Liver (tissue), 9 donors: ENCODE results near the gene KIZ. TPM values are rescaled to one million over a fixed set of nuclear protein-coding genes. Genes with fewer than 3 reads are reported as not detected.

Experiments
- DNase-seq: peaks from one replicate; pipeline ENCODE4 v3.0.0-alpha.2; 2017; ENCODE audit warnings: low spot score
- H3K27ac ChIP-seq, 2 donors: one replicate each; pipeline ENCODE4 v1.7.0; 2013; ENCODE audit warnings: inconsistent platforms in 2 of 2, low read length in 2 of 2, control low read depth in 1 of 2, low read depth in 1 of 2, mild to moderate bottlenecking in 1 of 2
- H3K27me3 ChIP-seq, 4 donors: one replicate each; pipeline versions ENCODE4 v1.6.1 to v1.7.0; 2013; ENCODE audit warnings: low read length in 3 of 4, inconsistent platforms in 1 of 4, mild to moderate bottlenecking in 1 of 4, moderate library complexity in 1 of 4; ENCODE audit not compliant: control insufficient read depth in 4 of 4, insufficient read depth in 4 of 4
- H3K36me3 ChIP-seq, 4 donors: one replicate each; pipeline versions ENCODE4 v1.6.1 to v1.7.0; 2013; ENCODE audit warnings: low read length in 3 of 4, mild to moderate bottlenecking in 3 of 4, low read depth in 1 of 4, moderate library complexity in 1 of 4; ENCODE audit not compliant: control insufficient read depth in 4 of 4, insufficient read depth in 3 of 4
- H3K4me1 ChIP-seq, 4 donors: one replicate each; pipeline versions ENCODE4 v1.6.1 to v1.7.0; 2013; ENCODE audit warnings: low read length in 3 of 4, mild to moderate bottlenecking in 3 of 4, moderate library complexity in 1 of 4; ENCODE audit not compliant: control insufficient read depth in 4 of 4, insufficient read depth in 4 of 4
- H3K4me3 ChIP-seq, 3 donors: one replicate each; pipeline versions ENCODE4 v1.6.1 to v1.7.0; 2013; ENCODE audit warnings: low read length in 3 of 3, control low read depth in 1 of 3, low read depth in 1 of 3, mild to moderate bottlenecking in 1 of 3
- H3K9ac ChIP-seq, 2 donors: one replicate each; pipeline ENCODE4 v1.7.0; 2013; ENCODE audit warnings: low read length in 2 of 2, mild to moderate bottlenecking in 2 of 2, moderate library complexity in 2 of 2, control low read depth in 1 of 2, low read depth in 1 of 2
- H3K9me3 ChIP-seq, 4 donors: one replicate each; pipeline versions ENCODE4 v1.6.1 to v1.7.0; 2013; ENCODE audit warnings: low read length in 3 of 4; ENCODE audit not compliant: control insufficient read depth in 4 of 4
- ATF3 ChIP-seq: IDR thresholded peaks from 2 replicates; pipeline ENCODE4 v1.6.1; 2016; ENCODE audit warnings: antibody characterized with exemption
- CTCF ChIP-seq: fragments of 150-350 bp; IDR thresholded peaks from 2 replicates; pipeline ENCODE4 v1.5.1; 2017; ENCODE audit warnings: improper control_type of control experiment, low read depth, low read length; ENCODE audit not compliant: missing input control
- EGR1 ChIP-seq, 2 donors: IDR thresholded peaks; 2 replicates each; pipeline ENCODE4 v1.6.1; 2016 to 2018; ENCODE audit warnings: antibody characterized with exemption in 2 of 2, low read depth in 2 of 2
- FOXA1 ChIP-seq: IDR thresholded peaks from 2 replicates; pipeline ENCODE4 v1.6.1; 2016; ENCODE audit warnings: antibody characterized with exemption
- FOXA2 ChIP-seq: IDR thresholded peaks from 2 replicates; pipeline ENCODE4 v1.6.1; 2016; ENCODE audit warnings: antibody characterized with exemption
- GABPA ChIP-seq, 2 donors: IDR thresholded peaks in 1 of 2; conservative IDR thresholded peaks in 1 of 2; 2 replicates each; pipeline ENCODE4 v1.6.1; 2016; ENCODE audit warnings: antibody characterized with exemption in 2 of 2, mild to moderate bottlenecking in 1 of 2, moderate library complexity in 1 of 2
- HNF4A ChIP-seq, 2 donors: conservative IDR thresholded peaks; 2 replicates each; pipeline ENCODE4 v1.6.1; 2016; ENCODE audit warnings: antibody characterized with exemption in 2 of 2, mild to moderate bottlenecking in 2 of 2
- HNF4G ChIP-seq: IDR thresholded peaks from 2 replicates; pipeline ENCODE4 v1.6.1; 2016; ENCODE audit warnings: antibody characterized with exemption
- JUND ChIP-seq, 2 donors: IDR thresholded peaks; 2 replicates each; pipeline ENCODE4 v1.6.1; 2016; ENCODE audit warnings: antibody characterized with exemption in 2 of 2
- MAX ChIP-seq: IDR thresholded peaks from 2 replicates; pipeline ENCODE4 v1.6.1; 2016; ENCODE audit warnings: antibody characterized with exemption
- NR2F2 ChIP-seq: IDR thresholded peaks from 2 replicates; pipeline ENCODE4 v1.6.1; 2016; ENCODE audit warnings: antibody characterized with exemption
- RAD21 ChIP-seq, 2 donors: IDR thresholded peaks; 2 replicates each; pipeline ENCODE4 v1.6.1; 2016; ENCODE audit warnings: antibody characterized with exemption in 2 of 2, mild to moderate bottlenecking in 2 of 2
- RXRA ChIP-seq, 2 donors: IDR thresholded peaks; 2 replicates each; pipeline ENCODE4 v1.6.1; 2017 to 2018; ENCODE audit warnings: antibody characterized with exemption in 2 of 2, mild to moderate bottlenecking in 1 of 2
- SP1 ChIP-seq: IDR thresholded peaks from 2 replicates; pipeline ENCODE4 v1.6.1; 2018; ENCODE audit warnings: antibody characterized with exemption, mild to moderate bottlenecking
- YY1 ChIP-seq: IDR thresholded peaks from 2 replicates; pipeline ENCODE4 v1.6.1; 2016; ENCODE audit warnings: antibody characterized with exemption, mild to moderate bottlenecking
- ZBTB33 ChIP-seq: IDR thresholded peaks from 2 replicates; pipeline ENCODE4 v1.6.1; 2016; ENCODE audit warnings: antibody characterized with exemption
- WGBS: extraction: QIAGEN DNeasy Blood & Tissue Kit; methylation state at CpG from one replicate; pipeline ENCODE4 v1.1.7; 2013; 5-methylcytosine and 5-hydroxymethylcytosine counted together
- polyA plus RNA-seq, 2 donors: library from polyadenylated mRNA; stranded (reverse) in 1 of 2; unstranded in 1 of 2; fragments of 200-250 nt in 1 of 2; fragments of >200 nt in 1 of 2; fragmentation: Nextera tagmentation in 1 of 2; extraction: Ambion mirVana in 1 of 2; gene quantifications; one replicate each; pipeline versions ENCODE4 v1.2.1 to v1.2.3, GENCODE V29; 2013 to 2015
- total RNA-seq, 2 donors: library from RNA; depleted of rRNA; stranded (reverse); fragments of >200 nt; gene quantifications; one replicate each; pipeline ENCODE4 v1.2.3, GENCODE V29; 2014
- donor health status: healthy.
- donor health status: healthy.
- donor health status: healthy.
- donor health status: healthy.
- donor health status: healthy.

Gene KIZ
- total and polyA plus RNA-seq, 4 donors, result 3.0 to 9.5 (median 5.2) TPM

GRCh38 chr20:21289651-21290050 lies 163.8 kb downstream of the KIZ start:
- Histone ChIP-seq H3K27me3 (no peaks in the 10 kb centered on the region), H3K4me3 (no peak overlapping the region), H3K4me1 (no peaks in the 10 kb centered on the region), H3K9ac (no peak overlapping the region), H3K27ac (no peak overlapping the region), H3K36me3 (no peaks in the 10 kb centered on the region), H3K9me3 (peaks cover 0 to 6% (median 2%) of the 10 kb centered on the region in 4 donors)
- 28% methylated on average over 2 of the region's 2 CpGs for WGBS
- no peak for DNase-seq
- TF ChIP-seq CTCF, result no peak
- TF ChIP-seq HNF4A (conservative IDR thresholded peaks at IDR 0.05), result no peak
- no peak for TF ChIP-seq GABPA (IDR thresholded peaks at IDR 0.05 in 1 of 2, conservative IDR thresholded peaks at IDR 0.05 in 1 of 2)
- no peak for TF ChIP-seq HNF4G
- no peak for TF ChIP-seq FOXA2
- no peak for TF ChIP-seq RXRA (IDR thresholded peaks at IDR 0.05)
- TF ChIP-seq ZBTB33, result no peak
- no peak for TF ChIP-seq NR2F2
- no peak for TF ChIP-seq ATF3
- TF ChIP-seq RAD21 (IDR thresholded peaks at IDR 0.05), result no peak
- no peak for TF ChIP-seq MAX
- no peak for TF ChIP-seq SP1
- TF ChIP-seq FOXA1, result no peak
- no peak for TF ChIP-seq YY1
- TF ChIP-seq JUND (IDR thresholded peaks at IDR 0.05), result no peak
- no peak for TF ChIP-seq EGR1 (IDR thresholded peaks at IDR 0.05; ENCODE audit: low read depth in 2 of 2)

GRCh38 chr20:21291026-21291425 lies 165.1 kb downstream of the KIZ start:
- no peaks in the 10 kb centered on the region for H3K27me3 ChIP-seq

More at GRCh38 chr20:21291026-21291425, 165.1 kb downstream of the KIZ start:
- no peaks in the 10 kb centered on the region for H3K4me1 ChIP-seq
- peaks cover 0 to 3% (median 1%) of the 10 kb centered on the region in 4 donors for H3K9me3 ChIP-seq
- DNase-seq, result no peak
- no peak overlapping the region for H3K27ac ChIP-seq
- H3K9ac ChIP-seq, result no peak overlapping the region
- H3K4me3 ChIP-seq, result no peak overlapping the region
- WGBS, result 85% methylated on average over 2 of the region's 2 CpGs
- H3K36me3 ChIP-seq, result no peaks in the 10 kb centered on the region
- TF ChIP-seq NR2F2, result no peak
- no peak for TF ChIP-seq JUND (IDR thresholded peaks at IDR 0.05)
- no peak for TF ChIP-seq FOXA2
- TF ChIP-seq EGR1 (IDR thresholded peaks at IDR 0.05; ENCODE audit: low read depth in 2 of 2), result no peak
